ENCODE measurements around the gene CMTM7. TPM values are rescaled to one million over a fixed set of nuclear protein-coding genes. Genes with fewer than 3 reads are reported as not detected.

Gene CMTM7
- polyA plus RNA-seq, 3 donors = 45.8 to 54.2 (median 49.1) TPM

- no peak for DNase-seq
Measured at GRCh38 chr3:32481791-32482631, 90.4 kb downstream of the CMTM7 start.

GRCh38 chr3:32482693-32483092 lies 91.0 kb downstream of the CMTM7 start:
- no peak for DNase-seq

GRCh38 chr3:32483772-32484171 lies 92.1 kb downstream of the CMTM7 start:
- no peak for DNase-seq

- no peak for DNase-seq
Measured at GRCh38 chr3:32484436-32484835, 92.8 kb downstream of the CMTM7 start.

- no peak for DNase-seq
Measured at GRCh38 chr3:32487781-32488473, 96.3 kb downstream of the CMTM7 start.

- no peak for DNase-seq
Measured at GRCh38 chr3:32488474-32489008, 96.9 kb downstream of the CMTM7 start.

GRCh38 chr3:32492684-32493436 lies 101.2 kb downstream of the CMTM7 start:
- no peak for DNase-seq

GRCh38 chr3:32493437-32494414 lies 102.1 kb downstream of the CMTM7 start:
- no peak for DNase-seq

- no peak for DNase-seq
Measured at GRCh38 chr3:32495085-32495484, 103.4 kb downstream of the CMTM7 start.

- no peak for DNase-seq
Measured at GRCh38 chr3:32495609-32496008, 104.0 kb downstream of the CMTM7 start.

- DNase-seq = no peak
Measured at GRCh38 chr3:32498252-32498651, 106.6 kb downstream of the CMTM7 start.

- DNase-seq = no peak
Measured at GRCh38 chr3:32498992-32499391, 107.3 kb downstream of the CMTM7 start.

- DNase-seq = no peak
Measured at GRCh38 chr3:32499585-32499984, 107.9 kb downstream of the CMTM7 start.

GRCh38 chr3:32500231-32500630 lies 108.6 kb downstream of the CMTM7 start:
- no peak for DNase-seq

- DNase-seq = no peak
Measured at GRCh38 chr3:32500880-32501782, 109.5 kb downstream of the CMTM7 start.

GRCh38 chr3:32501783-32502117 lies 110.1 kb downstream of the CMTM7 start:
- DNase-seq = no peak

- peak; percentile 80 for DNase-seq
Measured at GRCh38 chr3:32502118-32502945, 110.7 kb downstream of the CMTM7 start, which contains the start of gene CMTM6. TSS of gene CMTM6 (minus strand) at chr3:32502852. CDS start at chr3:32502745, 107 bp downstream.

- DNase-seq = no peak
Measured at GRCh38 chr3:32502946-32503286, 111.3 kb downstream of the CMTM7 start.

All from renal pelvis (tissue), 4 donors.